ENCODE data around the gene KRT83.

GRCh38 chr12:52268212-52268611 is 53.0 kb downstream of the KRT83 start:
- no peak for TF ChIP-seq CTCF (IDR thresholded peaks at IDR 0.05)
- TF ChIP-seq EP300 (IDR thresholded peaks at IDR 0.05), result no peak
- TF ChIP-seq POLR2A (IDR thresholded peaks at IDR 0.05), result no peak

Data from tibial nerve (tissue), 4 donors.